ENCODE results near the gene HJURP. TPM values are rescaled to one million over a fixed set of nuclear protein-coding genes. Genes with fewer than 3 reads are reported as not detected.

Gene HJURP
- total RNA-seq, 1 experiment from 2014 or later, result 109 TPM

DNA sequence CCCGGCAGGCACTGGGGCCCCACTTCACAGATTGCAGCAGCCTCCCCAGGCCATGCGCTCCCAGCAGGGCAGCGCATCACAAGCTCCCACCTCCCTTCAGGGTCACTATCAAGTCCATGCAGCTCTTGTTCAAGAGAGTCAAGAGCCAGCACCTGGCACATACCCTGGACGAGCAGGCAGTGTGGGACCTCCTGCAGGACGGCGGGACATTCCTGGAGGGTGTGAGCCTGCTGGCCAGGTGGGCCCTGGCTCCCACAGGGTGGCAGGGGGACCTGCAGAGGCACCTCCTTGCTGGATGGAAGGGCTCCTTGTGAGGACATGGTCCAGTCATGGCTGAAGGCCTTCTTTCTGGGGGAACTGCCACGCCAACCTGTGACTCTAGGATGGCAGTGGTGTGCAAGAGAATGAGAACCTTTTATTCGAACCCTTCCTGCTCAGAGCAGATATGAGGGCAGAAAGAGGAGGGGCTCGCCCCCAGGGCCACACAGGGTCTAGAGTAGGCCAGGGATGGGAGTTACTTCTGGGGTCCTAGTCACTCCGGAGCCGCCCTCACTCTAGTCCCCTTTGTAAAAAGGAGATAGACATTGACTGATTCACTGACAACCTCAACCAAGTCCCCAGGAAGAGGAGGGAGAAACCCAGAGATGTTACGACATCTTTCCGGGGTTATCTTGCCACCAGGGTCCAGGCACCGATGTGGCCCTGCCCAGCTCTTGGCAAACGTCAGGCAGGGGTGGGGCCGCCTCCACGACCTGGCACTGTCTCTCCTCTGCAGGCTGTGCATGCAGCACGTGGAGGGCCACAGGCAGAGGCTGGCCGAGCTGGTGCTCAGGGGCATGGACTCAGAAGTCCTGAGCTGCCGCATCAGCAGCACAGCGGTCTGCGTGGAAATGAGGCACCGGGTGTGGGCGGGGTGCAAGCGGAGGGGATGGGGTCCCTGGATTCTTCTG is 31.3 kb downstream of the HJURP start:
- no peaks in the 10 kb centered on the region for H3F3A ChIP-seq (ENCODE audit: insufficient read depth, low read depth)
- no peak overlapping the region for H3K4me3 ChIP-seq
- no peak for TF ChIP-seq EZH2 (IDR thresholded peaks at IDR 0.05; ENCODE audit: low read depth)
- TF ChIP-seq CTCF (conservative IDR thresholded peaks at IDR 0.05), result no peak
- H3K4me1 ChIP-seq (replicated peaks; ENCODE audit: insufficient read depth), result no peaks in the 10 kb centered on the region
- ChIA-PET CTCF (interaction anchor here (1.0 kb wide), 1 partner anchor 9 kb away, joined by 3 read pairs; no protein-coding TSS in a partner anchor), POLR2A (ENCODE audit: unreplicated experiment) (no interaction called here)
- no peaks in the 10 kb centered on the region for H3K27me3 ChIP-seq (ENCODE audit: insufficient read depth, low read depth)
- no peaks in the 10 kb centered on the region for H4K20me1 ChIP-seq (ENCODE audit: insufficient read depth)
- no peaks in the 10 kb centered on the region for H3K9me3 ChIP-seq (ENCODE audit: insufficient read depth, low read depth)
- H3K36me3 ChIP-seq (ENCODE audit: low read depth), result no peaks in the 10 kb centered on the region
- BruUV-seq (replicated peaks), result no TSS peak
- H3K4me2 ChIP-seq, result no peak overlapping the region
- H3K9me2 ChIP-seq (ENCODE audit: insufficient read depth), result no peaks in the 10 kb centered on the region
- no peak overlapping the region for H3K27ac ChIP-seq
- DNase-seq, result no peak
- H3K79me2 ChIP-seq (ENCODE audit: low read depth), result no peaks in the 10 kb centered on the region
- intact Hi-C loops (cut with micrococcal nuclease; ENCODE audit: unreplicated experiment), result no loop called here
- no peak overlapping the region for H2AFZ ChIP-seq

GRCh38 chr2:233822101-233822771 is 32.1 kb downstream of the HJURP start:
- ChIA-PET POLR2A (ENCODE audit: unreplicated experiment) (no interaction called here), CTCF (interaction anchor here (1.0 kb wide), 1 partner anchor 10 kb away, joined by 3 read pairs; no protein-coding TSS in a partner anchor)
- no peaks in the 10 kb centered on the region for H4K20me1 ChIP-seq (ENCODE audit: insufficient read depth)
- no peaks in the 10 kb centered on the region for H3K36me3 ChIP-seq (ENCODE audit: low read depth)
- no peak overlapping the region for H3K4me2 ChIP-seq
- no peak overlapping the region for H3K4me3 ChIP-seq
- no peak for DNase-seq
- no peaks in the 10 kb centered on the region for H3K9me2 ChIP-seq (ENCODE audit: insufficient read depth)
- no TSS peak for BruUV-seq (replicated peaks)
- H3K27ac ChIP-seq, result no peak overlapping the region
- no peak overlapping the region for H2AFZ ChIP-seq
- H3K9me3 ChIP-seq (ENCODE audit: insufficient read depth, low read depth), result no peaks in the 10 kb centered on the region
- intact Hi-C loops (cut with micrococcal nuclease; ENCODE audit: unreplicated experiment), result no loop called here
- no peaks in the 10 kb centered on the region for H3K27me3 ChIP-seq (ENCODE audit: insufficient read depth, low read depth)
- no peaks in the 10 kb centered on the region for H3K79me2 ChIP-seq (ENCODE audit: low read depth)
- no peaks in the 10 kb centered on the region for H3F3A ChIP-seq (ENCODE audit: insufficient read depth, low read depth)
- H3K4me1 ChIP-seq (replicated peaks; ENCODE audit: insufficient read depth), result no peaks in the 10 kb centered on the region
- no peak for TF ChIP-seq CTCF (conservative IDR thresholded peaks at IDR 0.05)
- TF ChIP-seq EZH2 (IDR thresholded peaks at IDR 0.05; ENCODE audit: low read depth), result no peak

DNA sequence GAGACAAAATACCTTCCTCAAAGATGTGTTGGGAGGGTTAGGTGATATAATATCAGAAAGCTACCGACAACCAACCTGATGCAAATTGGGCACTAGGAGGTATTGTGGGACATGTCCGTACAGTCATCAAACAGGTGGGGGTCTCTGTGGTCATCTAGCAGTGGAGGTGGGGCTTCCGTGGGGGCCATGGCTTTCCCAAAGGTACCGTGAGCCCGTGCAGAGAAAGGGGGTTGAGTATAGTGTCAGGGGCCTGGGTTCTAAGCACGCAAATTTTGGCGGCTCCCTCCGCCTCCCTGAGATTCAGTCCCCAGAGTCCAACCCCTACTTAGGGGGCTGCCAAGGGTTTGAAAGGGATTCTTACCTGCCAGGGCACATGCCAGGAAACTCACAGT is 32.6 kb downstream of the HJURP start:
- POLR2A ChIA-PET (ENCODE audit: unreplicated experiment), result no interaction called here

More for the DNA sequence above, 32.6 kb downstream of the HJURP start:
- no peaks in the 10 kb centered on the region for H3K36me3 ChIP-seq (ENCODE audit: low read depth)
- CTCF ChIA-PET, result no interaction called here
- H3K9me3 ChIP-seq (ENCODE audit: insufficient read depth, low read depth), result no peaks in the 10 kb centered on the region
- H3K27ac ChIP-seq, result no peak overlapping the region
- H3K27me3 ChIP-seq (ENCODE audit: insufficient read depth, low read depth), result no peaks in the 10 kb centered on the region
- intact Hi-C loops (cut with micrococcal nuclease; ENCODE audit: unreplicated experiment), result no loop called here
- no peaks in the 10 kb centered on the region for H3F3A ChIP-seq (ENCODE audit: insufficient read depth, low read depth)
- H3K4me1 ChIP-seq (replicated peaks; ENCODE audit: insufficient read depth), result no peaks in the 10 kb centered on the region
- no peak overlapping the region for H3K4me3 ChIP-seq
- BruUV-seq (replicated peaks), result no TSS peak
- H3K9me2 ChIP-seq (ENCODE audit: insufficient read depth), result no peaks in the 10 kb centered on the region
- no peaks in the 10 kb centered on the region for H3K79me2 ChIP-seq (ENCODE audit: low read depth)
- no peaks in the 10 kb centered on the region for H4K20me1 ChIP-seq (ENCODE audit: insufficient read depth)
- TF ChIP-seq EZH2 (IDR thresholded peaks at IDR 0.05; ENCODE audit: low read depth) (no peak), CTCF (conservative IDR thresholded peaks at IDR 0.05) (no peak)
- DNase-seq, result no peak
- no peak overlapping the region for H2AFZ ChIP-seq
- H3K4me2 ChIP-seq, result no peak overlapping the region

Data from PC-9 (cell line).